Frontal cortex (tissue), 4 donors: ENCODE results near the gene ATP11A. TPM values are rescaled to one million over a fixed set of nuclear protein-coding genes. Genes with fewer than 3 reads are reported as not detected.

Source experiments
- DNase-seq, 2 donors: peaks; one replicate each; pipeline ENCODE4 v3.0.0; 2012; ENCODE audit warnings: low spot score in 2 of 2
- FAIRE-seq: peaks from 2 replicates; lab custom pipeline; 2012; peaks lifted over from hg19 to GRCh38; lab: Jason Lieb, UNC
- total RNA-seq: library from RNA; depleted of rRNA; stranded (reverse); fragments of >200 nt; gene quantifications from one replicate; pipeline ENCODE4 v1.2.3, GENCODE V29; 2014
- donor health status: control.
- donor health status: control.
- donor health status: control.

Gene ATP11A
- 6.9 TPM for total RNA-seq

DNA sequence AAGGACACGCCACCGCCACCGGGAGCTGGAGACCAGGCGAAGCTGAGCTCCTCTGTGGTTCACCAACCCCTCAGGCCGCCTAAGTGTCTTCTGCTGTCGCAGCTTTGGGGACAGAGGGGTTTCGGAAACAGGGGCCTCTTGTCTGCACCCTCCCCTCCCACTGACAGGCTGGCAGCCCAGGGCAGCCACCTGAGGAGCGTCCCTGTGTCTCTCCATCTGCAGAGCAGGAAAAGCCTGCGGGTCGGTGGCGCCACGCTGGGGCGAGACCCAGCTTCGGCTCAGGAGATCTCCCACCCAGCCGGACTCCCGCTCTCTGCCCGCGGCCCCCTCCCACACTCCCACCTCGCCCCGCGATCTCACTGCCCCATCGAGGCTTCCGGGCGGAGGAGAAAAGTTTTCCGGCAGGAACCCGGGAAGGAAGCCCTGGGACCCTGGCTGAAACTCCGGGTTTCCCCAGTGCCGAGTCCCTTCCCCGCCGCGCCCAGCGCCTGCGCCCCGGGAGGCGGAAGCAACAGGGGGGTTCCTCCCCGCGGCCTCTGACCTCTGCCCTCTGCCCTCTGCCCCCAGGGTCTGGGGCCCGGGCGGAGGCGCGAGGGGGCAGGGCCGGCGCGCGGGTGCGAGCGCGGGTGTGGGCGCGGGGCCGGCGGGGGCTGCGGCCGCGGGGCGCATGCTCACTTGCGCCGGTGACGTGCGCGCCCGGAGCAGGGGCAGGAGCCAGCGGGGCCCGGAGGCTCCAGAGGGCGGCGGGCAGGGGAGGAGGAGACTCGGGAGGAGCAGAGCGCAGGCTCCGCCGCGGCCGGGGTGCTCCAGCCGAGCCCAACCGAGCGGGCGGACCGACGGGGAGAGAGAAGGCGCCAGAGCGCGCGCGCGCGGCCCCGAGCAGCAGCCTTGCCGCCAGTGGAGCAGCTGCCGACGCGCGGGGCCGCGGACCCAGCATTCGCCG is at the start of gene ATP11A:
TSS of gene ATP11A (plus strand) at position 736 of the 943 bp plus-strand sequence. CDS start 379 bp downstream, outside the sequence.
- peak; percentile 99 for DNase-seq
- FAIRE-seq: no peak

DNA sequence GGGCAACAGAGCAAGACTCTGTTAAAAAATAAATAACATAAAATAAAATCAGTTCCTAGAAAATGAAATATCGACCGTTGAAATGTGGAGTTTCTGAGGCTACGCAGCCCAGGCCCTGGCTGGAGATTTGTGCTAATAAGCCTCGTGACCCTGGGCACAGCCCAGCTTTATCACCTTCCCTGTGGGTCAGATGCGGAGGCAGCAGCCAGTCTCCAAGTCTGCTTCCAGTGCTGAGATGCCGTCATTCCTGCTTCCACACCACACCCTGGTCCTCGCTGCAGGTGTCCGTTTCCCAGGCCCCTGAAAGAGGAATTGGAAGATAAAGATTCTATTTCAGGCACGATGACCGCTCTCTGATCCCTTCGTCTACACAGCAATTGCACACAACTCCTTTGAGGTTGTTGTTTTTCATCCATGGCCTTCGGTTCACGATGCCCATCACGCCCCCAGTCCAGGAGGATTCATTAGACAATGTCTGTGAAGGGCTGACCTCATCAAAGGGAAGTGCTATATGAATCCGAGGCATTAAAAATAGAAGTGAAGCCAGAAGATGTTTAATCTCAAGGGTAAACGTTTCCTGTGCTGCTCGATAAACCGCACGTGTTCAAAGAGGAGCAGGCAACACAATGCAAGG is 48.3 kb upstream of the ATP11A start:
- FAIRE-seq (no peak), DNase-seq (no peak)

DNA sequence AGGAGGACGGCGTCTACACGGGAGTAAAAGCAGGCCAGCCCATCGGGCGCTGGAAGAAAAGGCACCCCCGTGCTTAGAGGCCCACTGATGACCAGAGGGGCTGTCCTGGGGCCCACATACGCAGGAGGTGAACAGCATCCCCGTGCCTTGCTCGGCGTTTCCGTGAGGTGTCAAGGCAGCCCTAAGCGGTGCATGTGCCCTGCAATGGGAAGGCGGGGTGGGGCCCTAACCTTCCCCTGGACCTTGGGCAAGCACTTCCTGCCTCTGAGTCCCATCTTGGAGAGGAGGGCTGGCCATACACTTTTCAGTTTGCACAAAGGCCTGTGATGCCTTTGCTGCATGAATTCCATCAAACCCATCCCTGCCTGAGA is 47.8 kb upstream of the ATP11A start:
- FAIRE-seq: no peak
- no peak for DNase-seq

DNA sequence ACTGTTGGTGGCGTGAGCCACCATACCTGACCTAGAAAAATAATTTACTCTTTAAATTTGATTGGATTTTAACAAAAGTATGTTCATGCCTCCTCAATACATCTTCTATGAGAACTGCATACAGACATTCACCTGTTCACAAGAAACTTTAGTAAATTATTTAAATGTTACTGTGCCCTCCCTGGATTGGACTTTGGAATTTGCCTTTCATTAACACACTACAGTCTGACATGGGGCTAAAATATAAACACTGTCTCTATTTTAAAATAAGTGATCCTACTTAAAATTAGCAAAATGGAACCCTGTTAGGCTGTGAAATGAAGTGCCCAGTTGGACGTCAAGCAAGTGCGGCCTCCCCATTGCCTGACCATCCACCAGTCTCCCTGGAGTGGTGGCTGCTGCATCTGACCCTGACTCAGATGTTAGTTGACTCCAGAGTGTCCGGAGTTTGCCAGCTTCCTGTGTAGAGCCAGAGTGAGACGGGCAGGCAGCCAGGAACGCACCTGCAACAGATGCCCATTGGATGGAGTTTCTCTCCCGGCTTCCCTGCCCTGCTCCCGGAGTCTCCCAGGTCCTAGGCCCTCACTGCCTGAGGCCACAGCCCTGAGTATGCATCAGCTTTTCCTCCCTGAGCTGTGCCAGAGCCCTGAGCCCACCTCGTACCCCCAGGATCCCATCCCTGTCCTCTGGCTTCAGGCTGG is 45.9 kb upstream of the ATP11A start:
- DNase-seq (no peak), FAIRE-seq (no peak)

DNA sequence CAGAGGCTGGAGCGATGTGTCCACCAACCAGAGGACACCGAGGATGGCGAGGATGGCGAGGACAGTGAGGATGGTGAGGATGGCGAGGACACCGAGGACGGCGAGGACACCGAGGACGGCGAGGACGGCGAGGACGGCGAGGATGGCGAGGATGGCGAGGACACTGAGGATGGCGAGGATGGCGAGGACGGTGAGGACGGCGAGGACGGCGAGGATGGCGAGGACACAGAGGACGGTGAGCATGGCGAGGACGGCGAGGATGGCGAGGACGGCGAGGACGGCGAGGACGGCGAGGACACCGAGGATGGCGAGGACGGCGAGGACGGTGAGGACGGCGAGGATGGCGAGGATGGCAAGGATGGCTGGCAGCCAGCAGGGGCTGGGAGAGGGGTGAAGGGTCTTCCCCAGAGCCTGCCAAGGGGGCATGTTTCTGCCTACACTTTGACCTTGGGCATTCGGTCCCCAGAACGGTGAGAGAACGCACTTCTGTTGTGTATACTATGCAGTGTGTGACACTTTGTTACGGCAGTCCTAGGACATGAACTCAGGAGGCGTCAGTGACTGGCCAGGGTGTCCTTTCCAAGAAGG is 44.4 kb upstream of the ATP11A start:
- FAIRE-seq (no peak), DNase-seq (no peak)

DNA sequence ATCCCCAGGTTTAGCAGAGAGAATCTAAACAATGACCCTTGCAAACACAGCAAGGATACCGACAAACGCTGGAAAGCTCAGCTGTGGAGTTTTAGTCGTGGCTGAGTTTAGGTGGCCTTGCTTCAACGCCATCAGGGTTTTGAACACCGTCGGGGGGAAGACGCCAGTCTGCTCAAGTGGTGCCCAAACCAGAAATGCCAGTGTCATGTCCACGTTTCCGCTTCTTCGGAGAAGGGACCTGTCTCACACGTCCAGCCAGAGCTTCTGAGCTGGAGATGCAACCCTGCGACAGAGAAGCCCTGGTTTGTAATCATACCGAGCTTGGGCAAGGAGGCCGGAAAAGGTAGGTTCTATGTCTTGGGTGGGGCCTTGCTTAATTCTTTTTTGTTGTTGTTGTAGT is 42.6 kb upstream of the ATP11A start:
- FAIRE-seq: no peak
- DNase-seq: no peak

DNA sequence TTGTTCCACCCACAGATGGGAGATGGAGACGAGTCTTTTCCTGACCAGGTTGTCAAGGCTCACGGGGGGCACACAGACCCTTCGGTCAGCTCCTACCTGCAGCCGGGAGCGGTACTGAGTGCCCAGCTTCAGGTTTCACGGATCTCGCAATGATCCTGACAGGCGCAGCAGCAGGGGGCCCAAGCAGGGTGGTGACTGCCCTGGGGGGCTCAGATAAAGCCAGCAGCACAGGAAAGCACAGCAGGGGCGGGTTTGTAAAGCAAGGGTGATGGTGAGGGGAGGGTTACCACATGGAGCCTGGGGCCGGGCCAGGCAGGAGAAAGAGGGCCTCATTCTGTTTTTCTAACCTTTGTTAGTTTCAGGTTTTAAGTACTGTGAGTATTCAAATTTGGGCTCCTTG is 41.7 kb upstream of the ATP11A start:
- FAIRE-seq (no peak), DNase-seq (no peak)

DNA sequence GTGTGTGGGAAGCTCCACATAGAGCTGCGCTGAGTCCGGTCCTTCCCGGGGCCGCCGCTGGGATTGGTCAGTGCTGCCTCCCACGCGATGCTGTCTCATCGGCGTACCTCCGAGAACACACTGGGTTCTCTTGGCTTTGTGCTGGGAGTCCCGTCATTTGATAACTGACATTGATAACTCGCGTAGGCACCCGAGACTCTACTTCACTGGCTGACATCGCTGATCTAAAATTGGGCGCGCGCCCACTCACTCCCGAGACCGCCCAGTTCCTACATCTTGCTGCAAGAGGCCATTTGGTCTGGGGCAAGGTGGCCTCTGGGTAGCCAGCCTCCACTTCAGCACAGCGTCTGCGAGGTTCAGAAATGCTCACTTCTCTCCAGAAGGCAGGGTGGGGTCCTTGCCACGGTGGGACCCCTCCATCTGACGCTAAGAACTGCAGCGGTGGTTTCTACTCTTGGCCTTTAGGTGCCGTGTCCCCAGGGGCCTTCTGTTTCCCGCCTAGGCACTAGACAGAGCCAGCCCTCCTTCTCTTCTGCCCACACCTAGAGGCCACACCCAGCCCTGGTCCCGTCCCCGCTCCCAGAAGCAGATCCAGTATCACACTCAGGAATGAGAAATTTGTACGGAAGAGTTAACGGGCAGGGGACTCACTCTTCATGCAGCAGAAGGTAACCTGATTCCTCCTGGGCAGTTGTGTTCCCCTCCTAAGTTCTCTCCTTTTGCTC is 40.7 kb upstream of the ATP11A start:
- FAIRE-seq (no peak), DNase-seq (no peak)

DNA sequence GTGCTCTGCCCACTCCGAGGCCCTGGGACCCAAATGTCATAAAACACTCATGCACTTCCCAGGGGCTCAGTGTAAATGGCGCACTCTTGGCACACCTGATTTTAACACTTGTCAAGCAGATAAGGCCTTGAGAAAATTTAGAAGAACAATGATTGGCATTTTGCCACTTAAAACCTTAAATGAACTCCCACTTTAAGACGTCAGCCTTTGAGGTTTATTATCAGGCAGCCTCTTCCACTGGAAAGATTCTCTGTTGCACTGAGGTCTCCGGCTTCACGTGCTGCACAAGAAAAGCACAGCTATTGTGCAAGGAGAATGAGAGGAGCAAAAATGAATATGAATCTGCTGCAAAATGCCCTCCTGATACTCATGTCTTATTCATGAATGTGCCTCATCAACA is 38.5 kb upstream of the ATP11A start:
- FAIRE-seq (no peak), DNase-seq (no peak)

DNA sequence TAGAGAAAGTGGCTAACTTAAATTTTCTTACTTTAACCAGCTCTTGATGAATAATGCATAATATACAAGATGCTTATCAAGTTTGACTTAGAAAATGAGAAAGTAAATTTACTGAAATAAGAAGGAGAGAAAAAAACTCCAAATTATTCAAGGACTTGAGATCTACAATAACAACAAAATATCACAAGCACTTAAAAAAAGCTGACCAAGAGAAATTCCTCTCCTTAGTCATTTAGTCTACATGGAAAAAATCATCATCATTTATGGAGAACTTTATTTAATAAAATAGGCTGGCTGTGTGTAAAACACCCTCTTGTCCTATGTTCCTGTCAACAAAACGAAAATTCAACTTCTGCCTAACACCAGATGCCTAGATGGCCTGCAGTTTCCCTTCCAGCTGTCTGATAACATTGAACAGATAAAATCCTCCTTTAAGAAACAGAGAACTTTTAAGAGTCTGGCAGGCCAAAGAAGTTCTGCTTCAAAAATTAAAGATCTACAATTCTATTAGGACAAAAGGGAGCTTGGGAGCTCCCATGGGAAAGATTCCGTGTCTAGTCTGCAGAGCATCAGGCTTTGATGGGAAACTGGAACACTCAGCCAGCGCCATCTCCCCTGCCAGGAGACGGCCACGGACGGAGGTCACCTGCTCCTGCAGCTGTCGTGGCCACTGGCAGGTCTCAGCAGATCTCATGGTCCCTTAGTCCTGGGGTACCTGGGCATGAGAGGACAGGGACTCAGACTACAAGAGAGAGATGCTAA is 37.9 kb upstream of the ATP11A start:
- DNase-seq: no peak
- no peak for FAIRE-seq

DNA sequence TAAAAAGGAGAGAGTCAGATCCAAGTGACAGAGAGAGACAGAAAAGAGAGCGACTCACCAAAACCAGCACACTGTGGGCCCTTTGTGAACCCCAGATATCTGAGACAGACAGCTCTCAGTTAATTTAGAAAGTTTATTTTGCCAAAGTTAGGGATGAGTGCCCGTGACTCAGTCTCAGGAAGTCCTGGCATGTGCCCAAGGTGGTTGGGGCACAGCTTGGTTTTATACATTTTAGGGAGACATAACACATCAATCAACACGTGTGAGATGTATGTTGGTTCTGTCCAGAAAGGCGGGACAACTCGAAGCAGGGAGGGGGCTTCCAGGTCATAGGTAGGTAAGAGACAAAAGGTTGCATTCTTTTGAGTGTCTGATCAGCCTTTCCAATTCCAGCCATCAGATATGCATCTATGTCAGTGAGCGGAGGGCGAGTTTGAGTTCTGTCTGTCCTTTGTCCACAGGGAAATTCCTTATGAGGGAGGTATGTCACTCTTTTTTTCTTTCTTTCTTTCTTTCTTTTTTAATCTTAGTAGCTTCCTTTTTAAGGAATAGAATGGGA is 37.2 kb upstream of the ATP11A start:
- DNase-seq: no peak
- no peak for FAIRE-seq

DNA sequence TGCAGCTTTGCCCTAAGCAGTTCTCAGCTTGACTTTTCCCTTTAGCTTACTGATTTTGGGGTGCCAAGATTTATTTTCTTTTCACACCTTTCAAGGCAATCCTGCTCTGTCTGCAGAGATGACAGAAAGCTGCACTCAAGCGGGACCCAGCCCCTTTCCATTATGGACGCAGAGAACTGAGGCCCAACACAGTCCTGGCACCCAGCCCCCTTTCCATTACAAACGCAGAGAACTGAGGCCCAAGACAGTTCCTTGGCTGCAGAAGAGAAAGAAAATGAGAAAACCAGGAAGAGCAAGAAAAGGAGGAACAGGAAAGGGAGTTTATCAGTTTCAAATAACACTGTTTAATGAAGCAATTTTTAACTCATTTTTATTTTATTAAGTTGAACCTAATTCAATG is 36.8 kb upstream of the ATP11A start:
- no peak for FAIRE-seq
- DNase-seq: no peak

DNA sequence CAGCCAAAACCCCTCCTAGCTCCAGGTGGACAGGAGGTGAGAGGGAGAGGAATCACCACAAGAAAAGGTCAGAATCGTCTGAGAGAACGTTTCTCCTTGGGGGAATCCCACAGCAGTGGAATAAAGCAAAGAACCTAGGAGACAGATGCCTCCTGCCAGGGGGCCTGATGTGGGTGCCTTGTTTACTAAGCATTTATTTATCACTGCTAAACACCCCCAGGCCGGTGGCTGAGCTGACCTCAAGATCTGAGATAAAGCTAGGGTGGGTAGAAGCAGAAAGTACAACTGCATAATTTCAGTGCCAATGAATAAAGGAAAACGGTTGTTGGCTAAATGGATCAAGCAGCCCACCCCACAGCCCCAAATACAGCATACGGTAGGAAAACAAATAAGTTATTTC is 33.9 kb upstream of the ATP11A start:
- no peak for FAIRE-seq
- DNase-seq: no peak

DNA sequence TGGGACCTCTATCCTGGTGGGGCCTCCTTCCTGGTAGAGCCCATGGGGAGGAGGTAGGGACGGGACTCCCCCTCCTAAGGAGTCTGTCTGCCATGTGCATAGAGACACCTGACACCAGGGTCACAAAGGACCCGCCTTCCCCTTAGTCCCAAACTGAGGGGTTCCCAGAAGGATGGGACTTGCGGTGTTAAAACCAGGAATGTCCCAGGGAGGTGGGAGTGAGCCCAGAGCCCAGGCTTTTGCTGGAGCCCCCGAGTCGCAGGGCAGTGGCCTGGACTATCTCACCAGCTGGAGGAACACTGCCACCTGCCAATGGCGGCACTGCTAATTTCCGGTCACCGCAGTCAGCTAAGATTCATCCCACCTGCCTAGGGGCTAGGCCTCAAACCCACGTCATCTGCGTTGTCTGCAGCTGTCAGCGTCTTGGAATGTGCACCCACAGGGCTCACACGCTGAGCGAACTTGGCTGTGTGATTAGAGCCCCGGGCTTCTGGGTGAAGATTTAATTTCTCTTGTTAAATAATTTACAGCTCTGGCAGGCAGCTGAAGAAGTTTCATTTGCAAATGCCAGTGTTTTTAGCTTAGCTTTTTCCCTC is 31.9 kb upstream of the ATP11A start:
- DNase-seq (no peak), FAIRE-seq (no peak)

DNA sequence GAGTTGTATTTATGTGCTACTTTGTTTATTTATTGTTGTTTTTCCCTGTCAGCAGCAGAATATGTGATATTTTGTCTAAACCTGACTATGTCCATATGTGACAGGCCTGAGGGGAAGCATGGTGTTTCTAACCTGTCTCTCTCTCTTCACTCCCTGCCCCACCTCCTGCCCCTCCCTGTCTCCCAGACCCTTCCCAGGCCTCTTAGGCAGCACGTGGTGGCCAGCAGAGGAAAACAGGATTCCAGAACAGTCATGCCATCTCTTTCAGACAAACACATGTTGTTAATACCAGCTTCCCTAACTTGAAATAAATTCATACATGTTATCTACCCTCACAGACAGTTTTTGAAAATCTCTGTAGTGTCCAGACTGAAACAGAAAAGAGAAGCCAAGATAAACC is 31.0 kb upstream of the ATP11A start:
- DNase-seq: no peak
- FAIRE-seq: no peak

DNA sequence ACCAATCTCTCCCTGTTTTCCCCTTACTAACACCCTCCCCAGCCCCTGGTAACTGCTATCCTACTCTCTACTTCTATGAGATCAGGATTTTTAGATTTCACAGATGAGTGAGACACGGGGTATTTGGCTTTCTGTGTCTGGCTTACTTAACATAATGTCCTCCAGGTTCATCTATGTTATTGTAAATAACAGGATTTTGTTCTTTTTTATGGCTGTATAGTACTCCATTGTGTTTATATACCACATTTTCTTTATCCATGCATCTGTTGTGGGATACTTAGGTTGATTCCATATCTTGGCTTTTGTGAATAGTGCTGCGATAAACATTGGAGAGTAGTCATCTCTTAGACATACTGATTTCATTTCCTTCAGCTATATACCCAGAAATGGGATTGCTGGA is 28.5 kb upstream of the ATP11A start:
- DNase-seq: no peak
- FAIRE-seq: no peak

DNA sequence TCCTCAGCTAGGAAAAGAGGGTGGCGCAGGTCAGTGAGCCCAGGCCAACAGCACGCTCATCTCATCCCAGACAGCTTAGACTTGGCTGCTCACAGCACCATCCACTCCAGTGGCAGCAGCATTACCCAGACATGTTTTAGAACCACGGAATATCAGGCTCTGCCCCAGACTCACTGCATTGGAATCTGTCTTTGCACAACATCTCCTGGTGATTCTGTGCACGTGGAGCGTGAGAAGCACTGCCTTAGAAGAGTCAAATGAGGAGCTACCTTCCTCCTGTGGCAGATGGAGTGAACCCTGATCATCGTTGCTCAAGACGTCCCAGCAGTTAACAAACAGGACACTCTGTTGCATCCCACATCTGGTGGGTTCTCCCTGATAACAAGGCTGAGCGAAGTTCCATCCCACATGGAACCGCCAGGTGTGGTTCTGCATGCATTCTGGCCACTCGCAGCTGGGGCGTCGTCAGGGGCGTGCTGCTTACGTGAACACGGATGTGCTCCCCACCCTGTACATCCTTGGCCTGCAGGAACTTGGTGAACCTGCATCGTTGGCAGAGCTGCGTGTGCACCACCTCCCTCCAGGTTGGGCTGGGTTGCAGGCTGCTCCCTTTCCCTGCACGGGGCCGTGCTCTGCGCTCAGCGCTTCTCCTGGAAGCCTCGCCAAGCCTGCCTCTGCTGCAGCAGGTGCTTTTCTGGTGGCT is 25.2 kb upstream of the ATP11A start:
- FAIRE-seq (no peak), DNase-seq (no peak)

DNA sequence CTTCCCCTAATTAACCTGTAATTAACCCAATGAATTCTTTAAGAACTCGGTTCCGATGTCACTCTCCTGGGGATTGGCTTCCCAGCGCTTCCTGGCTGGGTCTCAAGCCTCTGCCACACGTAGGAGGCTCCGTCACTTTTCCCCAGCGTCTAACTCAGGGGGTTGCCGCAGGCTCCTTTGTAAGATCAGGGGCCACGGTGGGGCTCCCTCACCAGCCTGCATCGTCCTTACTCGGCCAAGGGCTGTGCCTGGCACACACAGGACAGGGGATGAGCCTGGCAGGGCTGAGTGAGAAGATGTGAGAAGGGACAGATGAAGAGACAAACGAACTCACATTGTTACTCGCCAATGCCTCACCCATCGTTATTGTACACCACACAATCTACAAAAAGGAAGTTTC is 20.9 kb upstream of the ATP11A start:
- DNase-seq: no peak
- FAIRE-seq: no peak
